Neural progenitor cell (in vitro differentiated cells): ENCODE data around the gene ACTR3. TPM values are rescaled to one million over a fixed set of nuclear protein-coding genes. Genes with fewer than 3 reads are reported as not detected.

ENCODE experiments used
- DNase-seq: peaks from one replicate; pipeline ENCODE4 v3.0.0-alpha.2; 2016; ENCODE audit warnings: low spot score
- H2AFZ ChIP-seq: fragments of 200-600 bp; sonication (generic); replicated peaks from 2 replicates; pipeline ENCODE4 v1.6.1; 2016; ENCODE audit warnings: antibody characterized with exemption
- H3F3A ChIP-seq: fragments of 200-600 bp; sonication (generic); 2 replicates; pipeline ENCODE4 v1.6.1; 2016; ENCODE audit warnings: antibody characterized with exemption, low read depth
- H3K27ac ChIP-seq: fragments of 200-600 bp; sonication (generic); 2 replicates; pipeline ENCODE4 v1.5.1; 2016; ENCODE audit warnings: mild to moderate bottlenecking
- H3K27me3 ChIP-seq: fragments of 200-600 bp; sonication (generic); 2 replicates; pipeline ENCODE4 v1.6.1; 2016; ENCODE audit warnings: mild to moderate bottlenecking, moderate library complexity
- H3K36me3 ChIP-seq: fragments of 200-600 bp; sonication (generic); 2 replicates; pipeline ENCODE4 v1.5.1; 2016
- H3K4me1 ChIP-seq: fragments of 200-600 bp; sonication (generic); 2 replicates; pipeline ENCODE4 v1.6.1; 2016; ENCODE audit warnings: mixed run types
- H3K4me2 ChIP-seq: fragments of 200-600 bp; sonication (generic); 2 replicates; pipeline ENCODE4 v1.6.1; 2016
- H3K4me3 ChIP-seq: fragments of 200-600 bp; sonication (generic); 2 replicates; pipeline ENCODE4 v1.5.1; 2016
- H3K79me2 ChIP-seq: fragments of 200-600 bp; sonication (generic); 2 replicates; pipeline ENCODE4 v1.6.1; 2016; ENCODE audit warnings: low read depth
- H3K9ac ChIP-seq: fragments of 200-600 bp; sonication (generic); 2 replicates; pipeline ENCODE4 v1.6.1; 2016
- H3K9me3 ChIP-seq: fragments of 200-600 bp; sonication (generic); 2 replicates; pipeline ENCODE4 v1.5.1; 2016; ENCODE audit warnings: low read depth
- H4K20me1 ChIP-seq: fragments of 200-600 bp; sonication (generic); 2 replicates; pipeline ENCODE4 v1.6.1; 2016; ENCODE audit warnings: low read depth
- H3K27ac Mint-ChIP-seq: 3 replicates; pipeline ENCODE4 v1.8.0; 2021; ENCODE audit warnings: mixed read lengths
- H3K27me3 Mint-ChIP-seq: 2 replicates; pipeline ENCODE4 v1.8.0; 2022; ENCODE audit warnings: low read depth, mild to moderate bottlenecking, inconsistent platforms, moderate library complexity, mixed read lengths; ENCODE audit not compliant: insufficient read depth
- H3K36me3 Mint-ChIP-seq: 3 replicates; pipeline ENCODE4 v1.8.0; 2021; ENCODE audit warnings: mixed read lengths
- H3K4me1 Mint-ChIP-seq: 3 replicates; pipeline ENCODE4 v1.8.0; 2021; ENCODE audit warnings: mixed read lengths
- H3K4me3 Mint-ChIP-seq: 3 replicates; pipeline ENCODE4 v1.8.0; 2021; ENCODE audit warnings: mild to moderate bottlenecking, moderate library complexity, mixed read lengths
- H3K9me3 Mint-ChIP-seq: 3 replicates; pipeline ENCODE4 v1.8.0; 2020; ENCODE audit warnings: mixed read lengths
- EZH2 ChIP-seq: fragments of 200-600 bp; sonication (generic); IDR thresholded peaks from 2 replicates; pipeline ENCODE4 v1.6.1; 2017; ENCODE audit warnings: antibody characterized with exemption, mild to moderate bottlenecking, moderate library complexity
- EZH2phosphoT487 ChIP-seq: fragments of 200-600 bp; sonication (generic); IDR thresholded peaks from 2 replicates; pipeline ENCODE4 v1.6.1; 2017; ENCODE audit warnings: antibody characterized with exemption
- total RNA-seq: library from RNA; depleted of rRNA; stranded (reverse); fragments of >200 nt; gene quantifications from 2 replicates; pipeline ENCODE4 v1.2.3, GENCODE V29; 2015; ENCODE audit warnings: low replicate concordance
- TF ChIP-seq, protein P1 (sequence below): fragments of 200-600 bp; sonication (generic); IDR thresholded peaks from 2 replicates; pipeline ENCODE4 v1.5.1; 2017; ENCODE audit warnings: antibody characterized with exemption, mild to moderate bottlenecking

ACTR3 gene
- total RNA-seq, 1 donor from 2014 or later, result 175 TPM

DNA sequence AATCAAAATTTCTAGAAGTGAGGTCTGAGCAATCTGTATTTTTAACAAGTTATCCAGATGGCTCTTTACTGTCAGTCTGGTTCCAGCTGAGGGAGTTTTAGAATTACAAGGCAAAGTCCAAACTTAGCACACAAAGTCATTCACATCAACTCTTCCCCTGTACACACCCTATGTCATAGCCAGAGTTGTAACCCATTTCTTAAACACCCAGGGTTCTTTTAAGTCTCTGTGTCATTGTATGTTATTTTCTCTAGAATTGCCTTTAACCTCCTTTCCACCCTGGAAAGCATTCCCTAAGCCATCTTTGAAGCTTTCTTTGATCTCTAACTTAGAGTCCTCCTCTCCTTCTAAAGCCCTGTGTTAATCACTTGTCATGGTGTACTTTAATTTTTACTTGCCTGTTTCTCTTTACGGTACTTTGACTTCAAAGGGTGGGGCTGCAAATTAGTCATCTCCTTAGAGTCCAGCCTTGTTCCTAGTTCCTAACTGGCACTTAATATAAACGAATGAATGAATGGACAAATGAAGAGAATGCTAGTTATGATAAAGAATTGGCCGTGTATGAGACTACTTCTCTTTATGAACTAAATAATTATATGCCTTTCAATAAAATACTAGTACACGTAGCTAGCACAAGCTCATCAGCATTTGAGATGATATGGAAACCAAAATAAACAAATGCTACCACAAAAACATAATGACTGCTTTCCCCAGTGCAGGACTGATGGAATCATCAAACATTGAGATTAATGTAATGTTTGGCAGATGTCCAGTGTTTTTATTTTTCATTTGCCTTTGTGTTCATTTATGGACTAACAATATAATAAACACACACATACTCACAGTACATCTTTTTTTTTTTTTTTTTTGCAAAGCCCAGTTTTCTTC lies 11.9 kb upstream of the ACTR3 start:
- Histone ChIP-seq H3K79me2 (no peaks in the 10 kb centered on the region), H3K4me1 (no peaks in the 10 kb centered on the region), H4K20me1 (no peaks in the 10 kb centered on the region), H3K9ac (no peak overlapping the region), H3K4me2 (no peak overlapping the region), H3K27me3 (no peaks in the 10 kb centered on the region), H3K4me3 (no peak overlapping the region), H3K9me3 (no peaks in the 10 kb centered on the region), H3K27ac (no peak overlapping the region), H2AFZ (no peak overlapping the region), H3K36me3 (no peaks in the 10 kb centered on the region), H3F3A (no peaks in the 10 kb centered on the region)
- peaks cover 3% of the 10 kb centered on the region for H3K9me3 Mint-ChIP-seq
- peaks cover 11% of the 10 kb centered on the region for H3K36me3 Mint-ChIP-seq
- H3K27ac Mint-ChIP-seq, result peak overlapping the region; percentile 39
- no peak for TF ChIP-seq EZH2phosphoT487
- TF ChIP-seq EZH2, result no peak
- TF ChIP-seq, protein P1, sequence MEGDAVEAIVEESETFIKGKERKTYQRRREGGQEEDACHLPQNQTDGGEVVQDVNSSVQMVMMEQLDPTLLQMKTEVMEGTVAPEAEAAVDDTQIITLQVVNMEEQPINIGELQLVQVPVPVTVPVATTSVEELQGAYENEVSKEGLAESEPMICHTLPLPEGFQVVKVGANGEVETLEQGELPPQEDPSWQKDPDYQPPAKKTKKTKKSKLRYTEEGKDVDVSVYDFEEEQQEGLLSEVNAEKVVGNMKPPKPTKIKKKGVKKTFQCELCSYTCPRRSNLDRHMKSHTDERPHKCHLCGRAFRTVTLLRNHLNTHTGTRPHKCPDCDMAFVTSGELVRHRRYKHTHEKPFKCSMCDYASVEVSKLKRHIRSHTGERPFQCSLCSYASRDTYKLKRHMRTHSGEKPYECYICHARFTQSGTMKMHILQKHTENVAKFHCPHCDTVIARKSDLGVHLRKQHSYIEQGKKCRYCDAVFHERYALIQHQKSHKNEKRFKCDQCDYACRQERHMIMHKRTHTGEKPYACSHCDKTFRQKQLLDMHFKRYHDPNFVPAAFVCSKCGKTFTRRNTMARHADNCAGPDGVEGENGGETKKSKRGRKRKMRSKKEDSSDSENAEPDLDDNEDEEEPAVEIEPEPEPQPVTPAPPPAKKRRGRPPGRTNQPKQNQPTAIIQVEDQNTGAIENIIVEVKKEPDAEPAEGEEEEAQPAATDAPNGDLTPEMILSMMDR, result no peak
- peaks cover 2% of the 10 kb centered on the region for H3K27me3 Mint-ChIP-seq
- H3K4me3 Mint-ChIP-seq, result no peak overlapping the region
- DNase-seq, result no peak
- H3K4me1 Mint-ChIP-seq, result peaks cover 27% of the 10 kb centered on the region

GRCh38 chr2:113878743-113879142 lies 11.1 kb upstream of the ACTR3 start:
- no peak for DNase-seq
- H4K20me1 ChIP-seq, result no peaks in the 10 kb centered on the region
- H3K36me3 ChIP-seq, result no peaks in the 10 kb centered on the region
- no peak overlapping the region for H3K27ac ChIP-seq
- Mint-ChIP-seq H3K4me1 (peaks cover 23% of the 10 kb centered on the region), H3K27me3 (peaks cover 2% of the 10 kb centered on the region), H3K36me3 (peaks cover 7% of the 10 kb centered on the region), H3K27ac (no peak overlapping the region), H3K9me3 (no peaks in the 10 kb centered on the region), H3K4me3 (peak overlapping the region; percentile 53)
- no peak overlapping the region for H3K4me3 ChIP-seq
- no peaks in the 10 kb centered on the region for H3K79me2 ChIP-seq
- no peaks in the 10 kb centered on the region for H3F3A ChIP-seq
- no peaks in the 10 kb centered on the region for H3K9me3 ChIP-seq
- H2AFZ ChIP-seq, result no peak overlapping the region
- no peak overlapping the region for H3K9ac ChIP-seq
- H3K4me1 ChIP-seq, result no peaks in the 10 kb centered on the region
- H3K4me2 ChIP-seq, result no peak overlapping the region
- H3K27me3 ChIP-seq, result no peaks in the 10 kb centered on the region
- no peak for TF ChIP-seq EZH2
- TF ChIP-seq, protein P1, result no peak

GRCh38 chr2:113879457-113879856 lies 10.4 kb upstream of the ACTR3 start:
- H3K4me1 Mint-ChIP-seq, result peaks cover 23% of the 10 kb centered on the region
- H3K27ac Mint-ChIP-seq, result no peak overlapping the region
- no peak overlapping the region for H3K4me3 ChIP-seq
- H3K36me3 ChIP-seq, result no peaks in the 10 kb centered on the region
- no peak overlapping the region for H3K4me2 ChIP-seq
- no peaks in the 10 kb centered on the region for H3K9me3 Mint-ChIP-seq
- H2AFZ ChIP-seq, result no peak overlapping the region
- no peaks in the 10 kb centered on the region for H3K79me2 ChIP-seq
- H3K9me3 ChIP-seq, result no peaks in the 10 kb centered on the region
- H3K27me3 ChIP-seq, result no peaks in the 10 kb centered on the region
- no peak overlapping the region for H3K4me3 Mint-ChIP-seq
- no peak overlapping the region for H3K9ac ChIP-seq
- peaks cover 5% of the 10 kb centered on the region for H3K36me3 Mint-ChIP-seq
- no peaks in the 10 kb centered on the region for H4K20me1 ChIP-seq
- TF ChIP-seq, protein P1, result no peak
- TF ChIP-seq EZH2 (no peak), EZH2phosphoT487 (no peak)
- H3K4me1 ChIP-seq, result peaks cover 2% of the 10 kb centered on the region
- H3F3A ChIP-seq, result no peaks in the 10 kb centered on the region
- no peak overlapping the region for H3K27ac ChIP-seq
- DNase-seq, result no peak
- peaks cover 2% of the 10 kb centered on the region for H3K27me3 Mint-ChIP-seq
